ENCODE data around the gene TATDN2. TPM values are rescaled to one million over a fixed set of nuclear protein-coding genes. Genes with fewer than 3 reads are reported as not detected.

Gene TATDN2, protein sequence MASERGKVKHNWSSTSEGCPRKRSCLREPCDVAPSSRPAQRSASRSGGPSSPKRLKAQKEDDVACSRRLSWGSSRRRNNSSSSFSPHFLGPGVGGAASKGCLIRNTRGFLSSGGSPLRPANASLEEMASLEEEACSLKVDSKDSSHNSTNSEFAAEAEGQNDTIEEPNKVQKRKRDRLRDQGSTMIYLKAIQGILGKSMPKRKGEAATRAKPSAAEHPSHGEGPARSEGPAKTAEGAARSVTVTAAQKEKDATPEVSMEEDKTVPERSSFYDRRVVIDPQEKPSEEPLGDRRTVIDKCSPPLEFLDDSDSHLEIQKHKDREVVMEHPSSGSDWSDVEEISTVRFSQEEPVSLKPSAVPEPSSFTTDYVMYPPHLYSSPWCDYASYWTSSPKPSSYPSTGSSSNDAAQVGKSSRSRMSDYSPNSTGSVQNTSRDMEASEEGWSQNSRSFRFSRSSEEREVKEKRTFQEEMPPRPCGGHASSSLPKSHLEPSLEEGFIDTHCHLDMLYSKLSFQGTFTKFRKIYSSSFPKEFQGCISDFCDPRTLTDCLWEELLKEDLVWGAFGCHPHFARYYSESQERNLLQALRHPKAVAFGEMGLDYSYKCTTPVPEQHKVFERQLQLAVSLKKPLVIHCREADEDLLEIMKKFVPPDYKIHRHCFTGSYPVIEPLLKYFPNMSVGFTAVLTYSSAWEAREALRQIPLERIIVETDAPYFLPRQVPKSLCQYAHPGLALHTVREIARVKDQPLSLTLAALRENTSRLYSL
- total RNA-seq = 10 to 100 TPM; 56.7 to 71.7 TPM

DNA sequence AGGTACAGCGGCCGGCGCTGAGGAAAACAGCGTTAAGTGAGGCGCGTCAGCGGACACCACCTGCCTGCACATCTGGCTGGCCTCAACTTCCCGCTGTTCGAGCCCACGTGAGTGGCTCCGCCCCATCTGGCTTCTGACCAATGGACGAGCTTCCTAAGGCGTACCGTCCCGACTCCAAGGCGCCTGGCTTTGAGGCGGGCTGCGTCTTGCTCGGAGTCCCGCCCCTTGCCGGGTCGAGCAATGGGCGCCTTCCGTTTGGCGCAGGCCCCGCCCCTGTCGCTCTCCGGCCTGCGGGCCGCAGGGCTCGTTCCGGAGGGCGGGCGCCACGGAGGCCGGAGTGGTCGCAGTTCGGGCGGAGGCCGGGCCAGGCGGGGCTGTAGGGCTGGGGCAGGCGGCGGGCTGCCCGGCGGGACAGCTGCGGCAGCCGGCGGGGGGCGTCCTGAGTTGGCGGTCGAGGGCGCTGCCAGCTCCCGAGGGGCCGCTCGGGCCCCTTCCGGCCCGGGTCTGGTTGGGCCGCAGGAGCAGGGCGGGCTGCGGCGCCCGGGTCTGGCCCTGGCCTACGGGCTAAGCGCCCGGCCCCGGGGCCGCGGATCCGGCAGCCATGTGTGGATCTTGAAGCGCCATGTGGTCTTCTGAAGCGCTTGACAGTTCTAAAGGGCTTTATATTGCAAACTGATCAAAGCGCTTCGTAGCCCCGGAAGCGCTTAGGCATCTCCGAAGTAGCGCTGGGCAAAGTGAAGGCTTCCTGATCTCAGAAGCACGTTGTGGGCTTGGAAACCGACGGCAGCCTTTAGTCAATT, at the start of gene TATDN2:
TSS of gene TATDN2 (plus strand) at position 276 of the 800 bp plus-strand sequence. CDS start 742 bp downstream, outside the sequence.
- Mint-ChIP-seq H3K27ac (peak within 1 kb of the TSS; percentile 98), H3K4me3 (peak within 1 kb of the TSS; percentile 94), H3K27me3 (no peaks in the 10 kb centered on the region), H3K4me1 (peaks cover 46% of the 10 kb centered on the region), H3K36me3 (ENCODE audit: low read depth) (peaks cover 62% of the 10 kb centered on the region), H3K9me3 (peaks cover 7% of the 10 kb centered on the region)
- ATAC-seq (replicated peaks) = peak; percentile 92

DNA sequence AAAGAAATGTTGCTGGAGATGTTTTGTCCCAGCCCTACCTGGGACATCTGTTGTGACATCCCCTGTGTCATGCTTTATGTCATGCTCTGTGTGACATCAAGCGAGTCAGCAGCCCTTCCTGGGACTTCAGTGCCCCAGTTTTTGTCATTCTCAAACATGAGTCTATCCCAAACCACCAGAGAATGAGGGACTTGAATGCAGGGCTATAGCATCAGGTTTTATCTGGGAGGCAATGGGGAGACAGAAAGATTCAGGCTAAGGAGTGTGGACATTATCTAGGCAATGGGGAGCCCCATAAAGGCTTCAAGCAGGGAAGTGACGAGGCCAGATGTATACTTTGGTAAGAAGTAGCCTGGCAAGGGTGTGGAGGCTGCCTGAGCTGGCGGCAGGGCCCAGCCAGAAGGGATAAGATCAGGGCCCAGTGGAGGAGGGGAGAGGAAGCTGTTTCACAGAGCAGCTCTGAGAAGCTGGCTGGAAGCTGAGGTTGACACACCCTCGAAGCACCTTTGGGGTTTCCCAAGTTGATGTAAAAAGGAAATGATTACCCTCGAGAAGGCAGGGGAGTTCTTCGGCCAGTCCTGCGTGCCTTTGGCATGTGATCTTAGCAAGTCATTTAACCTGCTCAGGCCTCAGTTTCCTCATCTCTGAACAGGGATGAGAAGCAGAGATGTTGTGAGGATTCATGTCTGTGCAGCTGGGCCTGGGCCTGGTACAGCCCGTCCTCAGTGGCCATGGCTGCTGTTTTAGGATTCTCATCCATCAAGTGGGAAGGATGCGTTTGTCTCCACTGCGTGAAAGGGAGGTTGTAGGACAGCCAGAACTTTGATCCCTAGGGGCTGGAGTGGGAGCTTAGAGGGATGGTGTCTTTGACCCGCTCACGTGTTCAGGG, 49.3 kb upstream of the TATDN2 start:
- Mint-ChIP-seq H3K27ac (peak overlapping the region; percentile 97), H3K9me3 (no peaks in the 10 kb centered on the region), H3K4me1 (peaks cover 48% of the 10 kb centered on the region), H3K36me3 (ENCODE audit: low read depth) (peaks cover 21% of the 10 kb centered on the region), H3K4me3 (peak overlapping the region; percentile 83), H3K27me3 (no peaks in the 10 kb centered on the region)
- ATAC-seq (replicated peaks) = peak; percentile 84

- Mint-ChIP-seq H3K9me3 (no peaks in the 10 kb centered on the region), H3K36me3 (ENCODE audit: low read depth) (peaks cover 29% of the 10 kb centered on the region), H3K27ac (no peak overlapping the region), H3K27me3 (no peaks in the 10 kb centered on the region), H3K4me3 (no peak overlapping the region), H3K4me1 (peaks cover 19% of the 10 kb centered on the region)
- ATAC-seq (replicated peaks) = no peak
Measured at GRCh38 chr3:10204921-10205320, 43.3 kb upstream of the TATDN2 start.

- no peaks in the 10 kb centered on the region for H3K27me3 Mint-ChIP-seq
- H3K36me3 Mint-ChIP-seq (ENCODE audit: low read depth) = peaks cover 29% of the 10 kb centered on the region
- peak; percentile 43 for ATAC-seq (replicated peaks)
- peaks cover 19% of the 10 kb centered on the region for H3K4me1 Mint-ChIP-seq
- peak overlapping the region; percentile 59 for H3K27ac Mint-ChIP-seq
- no peaks in the 10 kb centered on the region for H3K9me3 Mint-ChIP-seq
- no peak overlapping the region for H3K4me3 Mint-ChIP-seq
Measured at GRCh38 chr3:10205451-10206165, 42.7 kb upstream of the TATDN2 start.

GRCh38 chr3:10206166-10206511, 42.1 kb upstream of the TATDN2 start:
- no peaks in the 10 kb centered on the region for H3K27me3 Mint-ChIP-seq
- H3K4me3 Mint-ChIP-seq = no peak overlapping the region
- no peaks in the 10 kb centered on the region for H3K9me3 Mint-ChIP-seq
- H3K27ac Mint-ChIP-seq = no peak overlapping the region
- ATAC-seq (replicated peaks) = no peak
- H3K36me3 Mint-ChIP-seq (ENCODE audit: low read depth) = peaks cover 29% of the 10 kb centered on the region
- H3K4me1 Mint-ChIP-seq = peaks cover 19% of the 10 kb centered on the region

DNA sequence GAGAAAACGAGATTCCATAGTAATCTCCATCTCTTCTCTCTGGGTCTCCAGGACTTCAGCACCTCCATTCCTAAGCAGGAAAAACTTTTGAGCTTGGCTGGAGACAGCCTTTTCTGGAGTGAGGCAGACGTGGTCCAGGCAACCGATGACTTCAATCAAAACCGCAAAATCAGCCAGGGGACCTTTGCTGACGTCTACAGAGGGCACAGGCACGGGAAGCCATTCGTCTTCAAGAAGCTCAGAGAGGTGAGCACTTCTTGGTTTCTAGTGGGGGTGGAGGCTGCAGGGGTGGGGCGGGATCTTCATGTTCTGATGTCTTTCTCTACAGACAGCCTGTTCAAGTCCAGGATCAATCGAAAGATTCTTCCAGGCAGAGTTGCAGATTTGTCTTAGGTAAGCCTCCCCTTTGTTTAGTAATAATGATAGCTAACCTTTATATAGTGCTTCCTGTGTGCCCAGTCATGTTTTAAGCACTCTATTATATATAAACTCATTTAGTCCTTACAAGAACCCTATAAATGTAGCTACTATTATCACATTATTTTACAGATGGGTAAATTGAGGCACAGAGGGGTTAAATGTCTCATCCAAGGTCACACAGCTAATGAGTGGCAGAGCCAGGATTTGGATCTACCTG, 35.0 kb upstream of the TATDN2 start:
- H3K27me3 Mint-ChIP-seq = no peaks in the 10 kb centered on the region
- H3K36me3 Mint-ChIP-seq (ENCODE audit: low read depth) = peaks cover 51% of the 10 kb centered on the region
- peak; percentile 84 for ATAC-seq (replicated peaks)

GRCh38 chr3:10215578-10216368, 32.5 kb upstream of the TATDN2 start:
- no peaks in the 10 kb centered on the region for H3K27me3 Mint-ChIP-seq
- H3K27ac Mint-ChIP-seq = peak overlapping the region; percentile 9
- H3K4me1 Mint-ChIP-seq = peaks cover 7% of the 10 kb centered on the region
- ATAC-seq (replicated peaks) = no peak
- no peaks in the 10 kb centered on the region for H3K9me3 Mint-ChIP-seq
- peaks cover 61% of the 10 kb centered on the region for H3K36me3 Mint-ChIP-seq (ENCODE audit: low read depth)
- H3K4me3 Mint-ChIP-seq = no peak overlapping the region

More for the DNA sequence above, 35.0 kb upstream of the TATDN2 start:
- Mint-ChIP-seq H3K4me1 (no peaks in the 10 kb centered on the region), H3K4me3 (peak overlapping the region; percentile 42), H3K9me3 (no peaks in the 10 kb centered on the region), H3K27ac (peak overlapping the region; percentile 70)

- no peak for ATAC-seq (replicated peaks)
- no peaks in the 10 kb centered on the region for H3K9me3 Mint-ChIP-seq
- H3K4me3 Mint-ChIP-seq = no peak overlapping the region
- peaks cover 60% of the 10 kb centered on the region for H3K36me3 Mint-ChIP-seq (ENCODE audit: low read depth)
- no peaks in the 10 kb centered on the region for H3K27me3 Mint-ChIP-seq
- H3K27ac Mint-ChIP-seq = no peak overlapping the region
- peaks cover 17% of the 10 kb centered on the region for H3K4me1 Mint-ChIP-seq
Measured at GRCh38 chr3:10217359-10217758, 30.9 kb upstream of the TATDN2 start.

GRCh38 chr3:10219737-10220136, 28.5 kb upstream of the TATDN2 start:
- H3K36me3 Mint-ChIP-seq (ENCODE audit: low read depth) = peaks cover 57% of the 10 kb centered on the region
- H3K27ac Mint-ChIP-seq = no peak overlapping the region
- no peak for ATAC-seq (replicated peaks)
- H3K9me3 Mint-ChIP-seq = peaks cover 3% of the 10 kb centered on the region
- no peak overlapping the region for H3K4me3 Mint-ChIP-seq
- peaks cover 29% of the 10 kb centered on the region for H3K4me1 Mint-ChIP-seq
- no peaks in the 10 kb centered on the region for H3K27me3 Mint-ChIP-seq

- H3K27ac Mint-ChIP-seq = peak overlapping the region; percentile 91
- H3K27me3 Mint-ChIP-seq = no peaks in the 10 kb centered on the region
- peak; percentile 43 for ATAC-seq (replicated peaks)
- H3K4me1 Mint-ChIP-seq = peaks cover 45% of the 10 kb centered on the region
- H3K9me3 Mint-ChIP-seq = peaks cover 4% of the 10 kb centered on the region
- peak overlapping the region; percentile 68 for H3K4me3 Mint-ChIP-seq
- H3K36me3 Mint-ChIP-seq (ENCODE audit: low read depth) = peaks cover 51% of the 10 kb centered on the region
Measured at GRCh38 chr3:10223676-10224639, 24.3 kb upstream of the TATDN2 start.
